HCT116 (cell line): ENCODE data around the gene KATNBL1. TPM values are rescaled to one million over a fixed set of nuclear protein-coding genes. Genes with fewer than 3 reads are reported as not detected.
A peak's percentile ranks its signal among the peaks of the same experiment; 100 is the strongest.

Experiments
- ATAC-seq: fragments of 200-7000 bp; cut with Tn5 transposase; 2 replicates; pipeline ENCODE4 v1.9.1; 2020; ENCODE audit warnings: mild to moderate bottlenecking, moderate library complexity
- BruUV-seq: library from RNA; stranded (reverse); fragments of 400-500 nt; replicated peaks from 2 replicates; lab custom pipeline; 2021; lab: Mats Ljungman, UMichigan
- CTCF ChIA-PET: fragments of 300-600 bp; sonication (Branson Sonifier 250); formaldehyde crosslinking; loops from one replicate; lab custom pipeline; 2021; ENCODE audit warnings: antibody characterized with exemption; lab: Charles Lee
- POLR2A ChIA-PET: fragments of 300-600, 350-600 bp; sonication (Branson Sonifier 250); formaldehyde crosslinking; loops from one replicate; lab custom pipeline; 2021; ENCODE audit warnings: antibody characterized with exemption; lab: Charles Lee
- RAD21 ChIA-PET, 2 experiments: fragments of 300-600 bp; sonication (Branson Sonifier 250); formaldehyde crosslinking; loops; one replicate each; lab custom pipeline; 2023; ENCODE audit warnings: low total read pairs in 2 of 2; ENCODE audit not compliant: uncharacterized antibody in 2 of 2, unreplicated experiment in 2 of 2, low non-redundant PET in 1 of 2; lab: Charles Lee
- DNase-seq: peaks from one replicate; pipeline ENCODE4 v3.0.0-alpha.2; 2010; ENCODE audit warnings: low read depth, low spot score
- H2AFZ ChIP-seq: fragments of 200-600 bp; shearing (Covaris generic), sonication (generic); 2 replicates; pipeline ENCODE4 v1.6.1; 2017; ENCODE audit warnings: low read depth, mixed run types, mixed read lengths, antibody characterized with exemption, low read length; ENCODE audit not compliant: poor library complexity, severe bottlenecking
- H3K27ac ChIP-seq: 2 replicates; pipeline ENCODE4 v1.5.1; 2012; ENCODE audit warnings: low read depth, low read length
- H3K27me3 ChIP-seq: fragments of 200-600 bp; sonication (generic); 2 replicates; pipeline ENCODE4 v1.6.1; 2016; ENCODE audit warnings: mixed run types, low read length, mixed read lengths; ENCODE audit not compliant: insufficient read depth
- H3K36me3 ChIP-seq, 2 experiments: fragments of 200-500 bp in 1 of 2; fragments of 200-600 bp in 1 of 2; sonication (Bioruptor generic) in 1 of 2; sonication (generic) in 1 of 2; 2 replicates each; pipeline versions ENCODE4 v1.5.1 to v1.6.1; 2014 to 2016; ENCODE audit warnings: low read length in 2 of 2, inconsistent platforms in 1 of 2, mixed read lengths in 1 of 2, mixed run types in 1 of 2; ENCODE audit not compliant: insufficient read depth in 2 of 2, control insufficient read depth in 1 of 2
- H3K4me1 ChIP-seq, 2 experiments: fragments of 200-600 bp in 1 of 2; sonication (generic) in 1 of 2; 2 replicates each; pipeline versions ENCODE4 v1.5.1 to v1.6.1; 2012 to 2017; ENCODE audit warnings: low read length in 2 of 2, inconsistent platforms in 1 of 2, mild to moderate bottlenecking in 1 of 2, mixed read lengths in 1 of 2, mixed run types in 1 of 2, moderate library complexity in 1 of 2; ENCODE audit not compliant: insufficient read depth in 2 of 2, control insufficient read depth in 1 of 2
- H3K4me2 ChIP-seq: fragments of 200-600 bp; sonication (generic); 2 replicates; pipeline ENCODE4 v1.6.1; 2017; ENCODE audit warnings: mixed run types, low read length, mixed read lengths
- H3K4me3 ChIP-seq, 2 experiments: fragments of 200-600 bp in 1 of 2; sonication (generic) in 1 of 2; replicated peaks in 1 of 2; 2 replicates each; pipeline ENCODE4 v1.5.1; 2011 to 2016; ENCODE audit warnings: low read length in 2 of 2, control low read depth in 1 of 2, low read depth in 1 of 2, mild to moderate bottlenecking in 1 of 2, mixed read lengths in 1 of 2, mixed run types in 1 of 2
- H3K79me2 ChIP-seq: fragments of 200-600 bp; sonication (generic); 2 replicates; pipeline ENCODE4 v1.6.1; 2017; ENCODE audit warnings: mild to moderate bottlenecking, mixed run types, low read length, moderate library complexity, mixed read lengths; ENCODE audit not compliant: insufficient read depth
- H3K9ac ChIP-seq: fragments of 200-600 bp; sonication (generic); 2 replicates; pipeline ENCODE4 v1.6.1; 2016; ENCODE audit warnings: low read length, mixed read lengths
- H3K9me2 ChIP-seq: fragments of 200-600 bp; sonication (generic), shearing (Covaris generic); 2 replicates; pipeline ENCODE4 v1.6.1; 2017; ENCODE audit warnings: mixed run types, mild to moderate bottlenecking, moderate library complexity; ENCODE audit not compliant: insufficient read depth
- H3K9me3 ChIP-seq, 2 experiments: fragments of 200-500 bp in 1 of 2; fragments of 200-600 bp in 1 of 2; sonication (Bioruptor generic) in 1 of 2; sonication (generic) in 1 of 2; 2 replicates each; pipeline ENCODE4 v1.6.1; 2014 to 2017; ENCODE audit warnings: low read length in 2 of 2, mixed read lengths in 2 of 2, inconsistent platforms in 1 of 2, low read depth in 1 of 2, mild to moderate bottlenecking in 1 of 2, mixed run types in 1 of 2, moderate library complexity in 1 of 2; ENCODE audit not compliant: control insufficient read depth in 1 of 2, insufficient read depth in 1 of 2
- H4K20me1 ChIP-seq: fragments of 200-600 bp; sonication (generic), shearing (Covaris generic); 2 replicates; pipeline ENCODE4 v1.6.1; 2017; ENCODE audit warnings: mixed run types, mild to moderate bottlenecking, moderate library complexity; ENCODE audit not compliant: insufficient read depth
- FOSL1 ChIP-seq: IDR thresholded peaks from 2 replicates; pipeline ENCODE4 v1.6.1; 2012; ENCODE audit warnings: low read depth
- POLR2A ChIP-seq: IDR thresholded peaks from 2 replicates; pipeline ENCODE4 v1.7.0; 2011; ENCODE audit warnings: borderline replicate concordance; ENCODE audit not compliant: insufficient read depth, insufficient read length; ENCODE audit errors: extremely low read depth
- POLR2AphosphoS5 ChIP-seq: IDR thresholded peaks from 2 replicates; pipeline ENCODE4 v1.6.1; 2011; ENCODE audit warnings: mild to moderate bottlenecking, low read depth, low read length, moderate library complexity
- SP1 ChIP-seq: IDR thresholded peaks from 2 replicates; pipeline ENCODE4 v1.6.1; 2012; ENCODE audit warnings: low read depth
- SRF ChIP-seq: IDR thresholded peaks from 2 replicates; pipeline ENCODE4 v1.6.1; 2012; ENCODE audit warnings: low read depth
- ZBTB33 ChIP-seq: IDR thresholded peaks from 2 replicates; pipeline ENCODE4 v1.6.1; 2011; ENCODE audit warnings: mild to moderate bottlenecking, low read length, moderate library complexity; ENCODE audit not compliant: insufficient replicate concordance; ENCODE audit errors: extremely low read depth
- ZNF274 ChIP-seq: fragments of 200-500 bp; sonication (Bioruptor generic); IDR thresholded peaks from 2 replicates; pipeline ENCODE4 v1.6.1; 2014; ENCODE audit warnings: mild to moderate bottlenecking, low read depth, low read length, inconsistent platforms
- intact Hi-C: fragments of 100-400 bp; cut with micrococcal nuclease; formaldehyde crosslinking; loops from 2 replicates; pipeline ENCODE4 v1.10.0; 2022
- total RNA-seq: library from RNA; stranded (reverse); gene quantifications from one replicate; pipeline ENCODE4 v1.2.1, GENCODE V29; 2021; ENCODE audit not compliant: unreplicated experiment

Gene KATNBL1
- total RNA-seq, 1 experiment from 2014 or later = 40.5 TPM

- TF ChIP-seq POLR2AphosphoS5 (peak; percentile 80), ZNF274 (no peak), FOSL1 (no peak), POLR2A (peak; percentile 43), SP1 (peak; percentile 62; the same call in 1 of the 2 replicates)
Observed at GRCh38 chr15:34101366-34102174, 108.3 kb downstream of the KATNBL1 start, which contains the start of the genes EMC7 and PGBD4 (continued).

- Histone ChIP-seq H3K9me2 (no peaks in the 10 kb centered on the region), H3K79me2 (peaks cover 57% of the 10 kb centered on the region), H3K9ac (no peak overlapping the region), H3K27ac (no peak overlapping the region), H3K4me1 (peaks cover 3 to 16% of the 10 kb centered on the region in 2 experiments; a peak in 2 of 4 replicates), H3K4me3 (no peak overlapping the region), H4K20me1 (no peaks in the 10 kb centered on the region), H3K36me3 (no peaks in the 10 kb centered on the region), H3K4me2 (peak overlapping the region; percentile 74; the same call in 1 of the 2 replicates), H3K9me3 (peaks cover 0 to 7% of the 10 kb centered on the region in 2 experiments; a peak in 1 of 4 replicates), H2AFZ (no peak overlapping the region), H3K27me3 (no peaks in the 10 kb centered on the region)
- DNase-seq (no peak), ATAC-seq (no peak)
- CTCF ChIA-PET = interaction anchor here (1.0 kb wide), 1 partner anchor 10 kb away, joined by 4 read pairs; no protein-coding TSS in a partner anchor
- intact Hi-C loops = no loop called here
- no TSS peak for BruUV-seq
- TF ChIP-seq SRF (no peak), ZBTB33 (no peak)
- POLR2A ChIA-PET = no interaction called here
- RAD21 ChIA-PET = no interaction called here
Observed at GRCh38 chr15:34099914-34100313, 110.0 kb downstream of the KATNBL1 start.

Other genes with a start within 250 kb of the KATNBL1 start
- not detected for gene CHRM5, start 241.6 kb downstream of the KATNBL1 start, total RNA-seq
- gene AVEN, start 170.9 kb downstream of the KATNBL1 start, total RNA-seq = 6.8 TPM
- gene EMC7, start 108.2 kb downstream of the KATNBL1 start, total RNA-seq = 38.7 TPM
- gene PGBD4, start 108.0 kb downstream of the KATNBL1 start, total RNA-seq = 0.96 TPM
- gene EMC4, start 14.9 kb upstream of the KATNBL1 start, total RNA-seq = 101 TPM
- 15.1 TPM for gene SLC12A6, start 127.7 kb upstream of the KATNBL1 start, total RNA-seq
- 216 TPM for gene NOP10, start 133.0 kb upstream of the KATNBL1 start, total RNA-seq
- 0.07 TPM for gene NUTM1, start 133.2 kb upstream of the KATNBL1 start, total RNA-seq
- gene LPCAT4, start 157.1 kb upstream of the KATNBL1 start, total RNA-seq = 77.1 TPM
- gene GOLGA8A, start 227.7 kb upstream of the KATNBL1 start, total RNA-seq = 37.2 TPM